Activated T-helper 17 cell treated with anti-CD3 and anti-CD28 coated beads, Interleukin-2, amount 50 U/mL, for 72 hours (primary cell): Measurements from ENCODE around the gene CHTOP. TPM values are rescaled to one million over a fixed set of nuclear protein-coding genes. Genes with fewer than 3 reads are reported as not detected.
"Not testable (repeated sequence)": the region's sequence is repeated elsewhere in the genome, so short reads cannot be mapped to it uniquely, and the experiment has no call there.

Experiments used
- ATAC-seq: fragments of 150-1000 bp; cut with Tn5 transposase; replicated peaks from 2 replicates; pipeline ENCODE4 v1.10.0; 2021; ENCODE audit warnings: mild to moderate bottlenecking, moderate library complexity
- H3K27ac Mint-ChIP-seq: one replicate; pipeline ENCODE4 v1.8.0; 2022; ENCODE audit warnings: mixed read lengths
- H3K27me3 Mint-ChIP-seq: one replicate; pipeline ENCODE4 v1.8.0; 2022; ENCODE audit warnings: mixed read lengths
- H3K36me3 Mint-ChIP-seq: one replicate; pipeline ENCODE4 v1.8.0; 2022; ENCODE audit warnings: low read depth, mild to moderate bottlenecking, mixed read lengths
- H3K4me1 Mint-ChIP-seq: one replicate; pipeline ENCODE4 v1.8.0; 2022; ENCODE audit warnings: mixed read lengths
- H3K4me3 Mint-ChIP-seq: one replicate; pipeline ENCODE4 v1.8.0; 2022; ENCODE audit warnings: mild to moderate bottlenecking, mixed read lengths
- H3K9me3 Mint-ChIP-seq: one replicate; pipeline ENCODE4 v1.8.0; 2022; ENCODE audit warnings: mixed read lengths
- total RNA-seq, 2 donors: library from RNA; stranded (reverse); gene quantifications; one replicate each; pipeline ENCODE4 v1.2.3, GENCODE V29; 2022

CHTOP gene
- total RNA-seq, 2 donors from 2014 or later = 70.6 to 88.6 TPM

GRCh38 chr1:153652805-153653500, 19.1 kb downstream of the CHTOP start:
- H3K4me3 Mint-ChIP-seq = no peak overlapping the region
- H3K27ac Mint-ChIP-seq = no peak overlapping the region
- no peak for ATAC-seq
- peaks cover under 1% of the 10 kb centered on the region for H3K36me3 Mint-ChIP-seq
- peaks cover 5% of the 10 kb centered on the region for H3K4me1 Mint-ChIP-seq
- H3K9me3 Mint-ChIP-seq = no peaks in the 10 kb centered on the region
- H3K27me3 Mint-ChIP-seq = no peaks in the 10 kb centered on the region

GRCh38 chr1:153655333-153655732, 21.5 kb downstream of the CHTOP start:
- Mint-ChIP-seq H3K9me3 (no peaks in the 10 kb centered on the region), H3K4me3 (no peak overlapping the region), H3K27me3 (no peaks in the 10 kb centered on the region), H3K4me1 (no peaks in the 10 kb centered on the region), H3K27ac (no peak overlapping the region), H3K36me3 (peaks cover 16% of the 10 kb centered on the region)
- ATAC-seq = no peak

GRCh38 chr1:153658400-153659174, 24.7 kb downstream of the CHTOP start, which contains the start of gene SNAPIN:
Gene SNAPIN (plus strand): TSS chr1:153658703. CDS start chr1:153658744, 41 bp downstream.
- peak within 1 kb of the TSS; percentile 91 for H3K4me3 Mint-ChIP-seq
- no peaks in the 10 kb centered on the region for H3K4me1 Mint-ChIP-seq
- no peaks in the 10 kb centered on the region for H3K9me3 Mint-ChIP-seq
- peak within 1 kb of the TSS; percentile 94 for H3K27ac Mint-ChIP-seq
- peak; percentile 95 for ATAC-seq
- no peaks in the 10 kb centered on the region for H3K27me3 Mint-ChIP-seq
- H3K36me3 Mint-ChIP-seq = peaks cover 16% of the 10 kb centered on the region

- Mint-ChIP-seq H3K36me3 (peaks cover 16% of the 10 kb centered on the region), H3K27ac (peak overlapping the region; percentile 94), H3K4me3 (peak overlapping the region; percentile 91), H3K27me3 (no peaks in the 10 kb centered on the region), H3K4me1 (no peaks in the 10 kb centered on the region), H3K9me3 (no peaks in the 10 kb centered on the region)
- ATAC-seq = no peak
Observed at GRCh38 chr1:153659175-153659534, 25.3 kb downstream of the CHTOP start.

GRCh38 chr1:153659656-153660055, 25.8 kb downstream of the CHTOP start:
- no peak for ATAC-seq
- Mint-ChIP-seq H3K9me3 (no peaks in the 10 kb centered on the region), H3K4me3 (peak overlapping the region; percentile 91), H3K36me3 (peaks cover 16% of the 10 kb centered on the region), H3K4me1 (no peaks in the 10 kb centered on the region), H3K27me3 (no peaks in the 10 kb centered on the region), H3K27ac (peak overlapping the region; percentile 94)

GRCh38 chr1:153661111-153661708, 27.3 kb downstream of the CHTOP start:
- H3K27ac Mint-ChIP-seq = peak overlapping the region; percentile 28
- peaks cover 4% of the 10 kb centered on the region for H3K4me1 Mint-ChIP-seq
- H3K4me3 Mint-ChIP-seq = peak overlapping the region; percentile 37
- ATAC-seq = no peak
- no peaks in the 10 kb centered on the region for H3K27me3 Mint-ChIP-seq
- no peaks in the 10 kb centered on the region for H3K9me3 Mint-ChIP-seq
- peaks cover 16% of the 10 kb centered on the region for H3K36me3 Mint-ChIP-seq

- ATAC-seq = no peak
- Mint-ChIP-seq H3K4me1 (peaks cover 4% of the 10 kb centered on the region), H3K9me3 (no peaks in the 10 kb centered on the region), H3K27me3 (no peaks in the 10 kb centered on the region), H3K27ac (peak overlapping the region; percentile 61), H3K36me3 (peaks cover 16% of the 10 kb centered on the region), H3K4me3 (no peak overlapping the region)
Observed at GRCh38 chr1:153662269-153662668, 28.4 kb downstream of the CHTOP start.

- H3K4me3 Mint-ChIP-seq = no peak overlapping the region
- peaks cover 16% of the 10 kb centered on the region for H3K36me3 Mint-ChIP-seq
- H3K9me3 Mint-ChIP-seq = no peaks in the 10 kb centered on the region
- peaks cover 11% of the 10 kb centered on the region for H3K4me1 Mint-ChIP-seq
- no peak for ATAC-seq
- H3K27ac Mint-ChIP-seq = no peak overlapping the region
- no peaks in the 10 kb centered on the region for H3K27me3 Mint-ChIP-seq
Observed at GRCh38 chr1:153663211-153663610, 29.3 kb downstream of the CHTOP start.

- Mint-ChIP-seq H3K27me3 (no peaks in the 10 kb centered on the region), H3K9me3 (no peaks in the 10 kb centered on the region), H3K4me1 (peaks cover 25% of the 10 kb centered on the region), H3K4me3 (no peak overlapping the region), H3K36me3 (no peaks in the 10 kb centered on the region), H3K27ac (peak overlapping the region; percentile 83)
- ATAC-seq = no peak
Observed at GRCh38 chr1:153667439-153667838, 33.6 kb downstream of the CHTOP start.

- H3K9me3 Mint-ChIP-seq, H3K36me3 Mint-ChIP-seq, H3K4me3 Mint-ChIP-seq, ATAC-seq, H3K27me3 Mint-ChIP-seq: not testable (repeated sequence)
- H3K27ac Mint-ChIP-seq = peak overlapping the region; percentile 83
- H3K4me1 Mint-ChIP-seq = peaks cover 25% of the 10 kb centered on the region
Observed at GRCh38 chr1:153668672-153669071, 34.8 kb downstream of the CHTOP start.

- Mint-ChIP-seq H3K4me3 (no peak overlapping the region), H3K36me3 (no peaks in the 10 kb centered on the region), H3K4me1 (peaks cover 25% of the 10 kb centered on the region), H3K27me3 (no peaks in the 10 kb centered on the region), H3K27ac (no peak overlapping the region), H3K9me3 (no peaks in the 10 kb centered on the region)
- ATAC-seq = no peak
Observed at GRCh38 chr1:153669606-153670005, 35.7 kb downstream of the CHTOP start.

- Mint-ChIP-seq H3K27me3 (no peaks in the 10 kb centered on the region), H3K9me3 (no peaks in the 10 kb centered on the region), H3K36me3 (no peaks in the 10 kb centered on the region), H3K4me1 (peaks cover 23% of the 10 kb centered on the region), H3K4me3 (no peak overlapping the region), H3K27ac (no peak overlapping the region)
- ATAC-seq = no peak
Observed at GRCh38 chr1:153670257-153670858, 36.5 kb downstream of the CHTOP start.

- no peak within 1 kb of the TSS for H3K4me3 Mint-ChIP-seq
- no peaks in the 10 kb centered on the region for H3K9me3 Mint-ChIP-seq
- H3K36me3 Mint-ChIP-seq = no peaks in the 10 kb centered on the region
- H3K27me3 Mint-ChIP-seq = no peaks in the 10 kb centered on the region
- no peak within 1 kb of the TSS for H3K27ac Mint-ChIP-seq
- ATAC-seq = peak; percentile 92
- H3K4me1 Mint-ChIP-seq = peaks cover 20% of the 10 kb centered on the region
Observed at GRCh38 chr1:153670859-153671627, 37.2 kb downstream of the CHTOP start, which contains the start of gene ILF2. Gene ILF2 (minus strand): TSS chr1:153670993. CDS start chr1:153670922, 71 bp downstream.
